Activated CD8-positive, alpha-beta T cell treated with anti-CD3 and anti-CD28 coated beads for 36 hours (primary cell): ENCODE data around the gene APBB1IP. TPM values are rescaled to one million over a fixed set of nuclear protein-coding genes. Genes with fewer than 3 reads are reported as not detected.
"Not testable (repeated sequence)": the region's sequence is repeated elsewhere in the genome, so short reads cannot be mapped to it uniquely, and the experiment has no call there.

Experiments used
- ATAC-seq: fragments of 200-7000 bp; cut with Tn5 transposase; one replicate; pipeline ENCODE4 v1.10.0; 2021; ENCODE audit warnings: mild to moderate bottlenecking, moderate library complexity
- CTCF ChIA-PET: fragments of 350-600 bp; sonication (Branson Sonifier 250); formaldehyde crosslinking; loops from one replicate; lab custom pipeline; 2021; ENCODE audit warnings: antibody characterized with exemption; lab: Charles Lee
- POLR2A ChIA-PET: fragments of 350-600 bp; sonication (Branson Sonifier 250); formaldehyde crosslinking; loops from one replicate; lab custom pipeline; 2021; ENCODE audit warnings: antibody characterized with exemption; lab: Charles Lee
- DNase-seq: peaks from one replicate; pipeline ENCODE4 v3.0.0-alpha.2; 2020
- H3K27ac Mint-ChIP-seq: one replicate; pipeline ENCODE4 v1.8.0; 2021; ENCODE audit warnings: mild to moderate bottlenecking, mixed read lengths
- H3K27me3 Mint-ChIP-seq: one replicate; pipeline ENCODE4 v1.8.0; 2021; ENCODE audit warnings: mixed read lengths
- H3K36me3 Mint-ChIP-seq: one replicate; pipeline ENCODE4 v1.8.0; 2021; ENCODE audit warnings: low read depth, mixed read lengths
- H3K4me1 Mint-ChIP-seq: one replicate; pipeline ENCODE4 v1.8.0; 2021; ENCODE audit warnings: low read depth, mixed read lengths
- H3K4me3 Mint-ChIP-seq: one replicate; pipeline ENCODE4 v1.8.0; 2021; ENCODE audit warnings: mild to moderate bottlenecking, moderate library complexity, mixed read lengths
- H3K9me3 Mint-ChIP-seq: one replicate; pipeline ENCODE4 v1.8.0; 2021; ENCODE audit warnings: mixed read lengths
- CTCF ChIP-seq: fragments of 200-600 bp; IDR thresholded peaks from one replicate; pipeline ENCODE4 v1.8.0; 2022; ENCODE audit warnings: antibody characterized with exemption, mild to moderate bottlenecking
- intact Hi-C: fragments of 100-400 bp; cut with micrococcal nuclease; formaldehyde crosslinking; loops from one replicate; pipeline ENCODE4 v1.10.0; 2022
- total RNA-seq, 2 experiments: library from RNA; stranded (reverse); gene quantifications; one replicate each; pipeline ENCODE4 v1.2.3, GENCODE V29; 2021

APBB1IP gene
- total RNA-seq, 2 experiments from 2014 or later: 61.9 to 64.8 TPM

GRCh38 chr10:26566525-26567350 lies 128.6 kb downstream of the APBB1IP start:
- intact Hi-C loops: no loop called here
- no peak for DNase-seq
- CTCF ChIA-PET: interaction anchor here (1.2 kb wide), 1 partner anchor 231 kb away, joined by 3 read pairs; no protein-coding TSS in a partner anchor

GRCh38 chr10:26567351-26567721 lies 129.2 kb downstream of the APBB1IP start:
- no peak for TF ChIP-seq CTCF
- DNase-seq: no peak
- Mint-ChIP-seq H3K4me3 (no peak overlapping the region), H3K27ac (no peak overlapping the region), H3K27me3 (no peaks in the 10 kb centered on the region), H3K36me3 (peaks cover 71% of the 10 kb centered on the region), H3K9me3 (peaks cover 7% of the 10 kb centered on the region), H3K4me1 (no peaks in the 10 kb centered on the region)
- ATAC-seq: no peak
- CTCF ChIA-PET: interaction anchor here (1.1 kb wide), 1 partner anchor 232 kb away, joined by 4 read pairs; no protein-coding TSS in a partner anchor
- intact Hi-C loops: no loop called here
- POLR2A ChIA-PET: no interaction called here

More at GRCh38 chr10:26566525-26567350, 128.6 kb downstream of the APBB1IP start:
- no peaks in the 10 kb centered on the region for H3K27me3 Mint-ChIP-seq
- no peak for ATAC-seq
- H3K27ac Mint-ChIP-seq: no peak overlapping the region
- peaks cover 70% of the 10 kb centered on the region for H3K36me3 Mint-ChIP-seq
- TF ChIP-seq CTCF: no peak
- POLR2A ChIA-PET: interaction anchor here (0.7 kb wide), 1 partner anchor 9 kb away, joined by 3 read pairs; no protein-coding TSS in a partner anchor
- no peaks in the 10 kb centered on the region for H3K4me1 Mint-ChIP-seq
- H3K4me3 Mint-ChIP-seq: no peak overlapping the region
- H3K9me3 Mint-ChIP-seq: peaks cover 1% of the 10 kb centered on the region

GRCh38 chr10:26571655-26572054 lies 133.5 kb downstream of the APBB1IP start:
- intact Hi-C loops: no loop called here
- TF ChIP-seq CTCF: no peak
- ATAC-seq (no peak), DNase-seq (no peak)
- peaks cover 22% of the 10 kb centered on the region for H3K9me3 Mint-ChIP-seq
- peaks cover 64% of the 10 kb centered on the region for H3K36me3 Mint-ChIP-seq
- ChIA-PET POLR2A (no interaction called here), CTCF (no interaction called here)
- peaks cover 2% of the 10 kb centered on the region for H3K4me1 Mint-ChIP-seq
- no peak overlapping the region for H3K4me3 Mint-ChIP-seq
- H3K27ac Mint-ChIP-seq: no peak overlapping the region
- H3K27me3 Mint-ChIP-seq: no peaks in the 10 kb centered on the region

- peaks cover 2% of the 10 kb centered on the region for H3K4me1 Mint-ChIP-seq
- ATAC-seq (no peak), DNase-seq (no peak)
- H3K36me3 Mint-ChIP-seq: peaks cover 53% of the 10 kb centered on the region
- no peaks in the 10 kb centered on the region for H3K27me3 Mint-ChIP-seq
- H3K9me3 Mint-ChIP-seq: peaks cover 22% of the 10 kb centered on the region
- H3K4me3 Mint-ChIP-seq: no peak overlapping the region
- intact Hi-C loops: no loop called here
- CTCF ChIA-PET: no interaction called here
- POLR2A ChIA-PET: interaction anchor here (0.7 kb wide), 1 partner anchor 540 kb away, joined by 3 read pairs; no protein-coding TSS in a partner anchor
- peak overlapping the region; percentile 17 for H3K27ac Mint-ChIP-seq
- no peak for TF ChIP-seq CTCF
Measured at GRCh38 chr10:26573674-26574073, 135.5 kb downstream of the APBB1IP start.

GRCh38 chr10:26574783-26575182 lies 136.6 kb downstream of the APBB1IP start:
- ATAC-seq (no peak), DNase-seq (no peak)
- intact Hi-C loops: no loop called here
- no peak for TF ChIP-seq CTCF
- Mint-ChIP-seq H3K27ac (no peak overlapping the region), H3K4me3 (no peak overlapping the region), H3K9me3 (peaks cover 22% of the 10 kb centered on the region), H3K4me1 (peaks cover 2% of the 10 kb centered on the region), H3K27me3 (no peaks in the 10 kb centered on the region), H3K36me3 (peaks cover 47% of the 10 kb centered on the region)
- ChIA-PET POLR2A (no interaction called here), CTCF (no interaction called here)

- DNase-seq, intact Hi-C loops, H3K27me3 Mint-ChIP-seq, ATAC-seq, H3K4me1 Mint-ChIP-seq, H3K27ac Mint-ChIP-seq, H3K4me3 Mint-ChIP-seq, CTCF ChIA-PET: not testable (repeated sequence)
- Mint-ChIP-seq H3K36me3 (peaks cover 20% of the 10 kb centered on the region), H3K9me3 (peaks cover 13% of the 10 kb centered on the region)
- POLR2A ChIA-PET: interaction anchor here (0.6 kb wide), 1 partner anchor 356 kb away, joined by 3 read pairs; no protein-coding TSS in a partner anchor
Measured at GRCh38 chr10:26578371-26578770, 140.2 kb downstream of the APBB1IP start.
